GM23248 (cell line): ENCODE data around the gene MINDY3. TPM values are rescaled to one million over a fixed set of nuclear protein-coding genes. Genes with fewer than 3 reads are reported as not detected.

ENCODE experiments used
- DNase-seq: peaks from one replicate; pipeline ENCODE4 v3.0.0-alpha.2; 2015
- H2AFZ ChIP-seq: fragments of 200-600 bp; sonication (generic); 2 replicates; pipeline ENCODE4 v1.6.1; 2016; ENCODE audit warnings: antibody characterized with exemption
- H3F3A ChIP-seq: fragments of 200-600 bp; sonication (generic); 2 replicates; pipeline ENCODE4 v1.6.1; 2016; ENCODE audit warnings: mild to moderate bottlenecking, antibody characterized with exemption, mixed run types; ENCODE audit not compliant: insufficient read depth
- H3K27ac ChIP-seq: fragments of 200-600 bp; sonication (generic); 2 replicates; pipeline ENCODE4 v1.5.1; 2016; ENCODE audit warnings: mild to moderate bottlenecking
- H3K27me3 ChIP-seq: fragments of 200-600 bp; sonication (generic); replicated peaks from 2 replicates; pipeline ENCODE4 v1.6.1; 2016; ENCODE audit warnings: mild to moderate bottlenecking; ENCODE audit not compliant: insufficient read depth
- H3K36me3 ChIP-seq: fragments of 200-600 bp; sonication (generic); 2 replicates; pipeline ENCODE4 v1.6.1; 2016; ENCODE audit warnings: low read depth, mild to moderate bottlenecking
- H3K4me1 ChIP-seq: fragments of 200-600 bp; sonication (generic); 2 replicates; pipeline ENCODE4 v1.6.1; 2016; ENCODE audit warnings: mild to moderate bottlenecking; ENCODE audit not compliant: insufficient read depth
- H3K4me2 ChIP-seq: fragments of 200-600 bp; sonication (generic); one replicate; pipeline ENCODE4 v1.6.1; 2016; ENCODE audit warnings: mild to moderate bottlenecking; ENCODE audit not compliant: unreplicated experiment
- H3K4me3 ChIP-seq: fragments of 200-600 bp; sonication (generic); 2 replicates; pipeline ENCODE4 v1.5.1; 2016; ENCODE audit warnings: mild to moderate bottlenecking
- H3K79me2 ChIP-seq: fragments of 200-600 bp; sonication (generic); 2 replicates; pipeline ENCODE4 v1.6.1; 2016; ENCODE audit warnings: mild to moderate bottlenecking; ENCODE audit not compliant: insufficient read depth
- H3K9ac ChIP-seq: fragments of 200-600 bp; sonication (generic); 2 replicates; pipeline ENCODE4 v1.6.1; 2016; ENCODE audit warnings: mild to moderate bottlenecking
- H3K9me2 ChIP-seq: fragments of 200-600 bp; sonication (generic); 2 replicates; pipeline ENCODE4 v1.6.1; 2016; ENCODE audit warnings: mixed run types, mild to moderate bottlenecking, moderate library complexity; ENCODE audit not compliant: insufficient read depth
- H3K9me3 ChIP-seq: fragments of 200-600 bp; sonication (generic); one replicate; pipeline ENCODE4 v1.6.1; 2017; ENCODE audit warnings: low read depth
- H4K20me1 ChIP-seq: fragments of 200-600 bp; sonication (generic); 2 replicates; pipeline ENCODE4 v1.6.0; 2016; ENCODE audit not compliant: insufficient read depth
- EZH2 ChIP-seq: fragments of 200-600 bp; sonication (generic); IDR thresholded peaks from 2 replicates; pipeline ENCODE4 v1.6.1; 2018; ENCODE audit warnings: antibody characterized with exemption, mild to moderate bottlenecking; ENCODE audit not compliant: insufficient read depth, poor library complexity, severe bottlenecking
- EZH2phosphoT487 ChIP-seq: fragments of 200-600 bp; sonication (generic); IDR thresholded peaks from 2 replicates; pipeline ENCODE4 v1.6.1; 2018; ENCODE audit warnings: antibody characterized with exemption, moderate library complexity, mild to moderate bottlenecking, low read depth; ENCODE audit not compliant: insufficient read depth
- WGBS, 2 experiments: methylation state at CpG; one replicate each; pipeline ENCODE4 v1.1.6; 2015 to 2017; ENCODE audit warnings: low lambda C conversion rate in 2 of 2, low coverage in 1 of 2; ENCODE audit errors: missing lambda C conversion rate in 2 of 2; 5-methylcytosine and 5-hydroxymethylcytosine counted together
- in situ Hi-C: fragments of 300-500 bp; cut with MboI; formaldehyde crosslinking; loops from 2 replicates; pipeline ENCODE4 v1.15.0; 2020
- polyA plus RNA-seq: library from polyadenylated mRNA; unstranded; fragments of >200 nt; fragmentation: Nextera tagmentation; extraction: Ambion mirVana; gene quantifications from 2 replicates; pipeline ENCODE4 v1.2.1, GENCODE V29; 2016
- total RNA-seq: library from RNA; depleted of rRNA; stranded (reverse); fragments of >200 nt; shearing (Covaris generic); gene quantifications from 2 replicates; pipeline ENCODE4 v1.2.3, GENCODE V29; 2014

The MINDY3 gene
- total and polyA plus RNA-seq, 2 experiments from 2014 or later, result 37.2 to 43.1 TPM

DNA sequence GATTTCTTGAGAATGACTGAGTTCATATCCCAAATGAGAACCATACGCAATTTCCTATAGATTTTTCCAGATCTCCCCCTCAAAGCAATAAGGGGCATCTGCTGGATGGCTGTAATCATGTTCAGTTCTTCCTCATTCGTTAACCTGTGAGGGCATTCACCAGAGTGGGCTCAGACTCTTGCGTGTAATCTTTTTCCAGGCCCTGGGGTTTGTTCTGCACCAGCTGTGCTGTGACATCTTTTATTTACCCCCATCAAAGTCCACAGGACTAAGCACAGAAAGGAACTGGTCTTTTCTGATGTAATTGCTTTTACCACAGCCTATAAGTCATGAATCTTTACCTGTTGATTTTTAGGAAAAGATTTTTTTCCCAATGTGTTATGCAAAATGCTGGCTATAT is 112.7 kb downstream of the MINDY3 start:
- H2AFZ ChIP-seq, result no peak overlapping the region

DNA sequence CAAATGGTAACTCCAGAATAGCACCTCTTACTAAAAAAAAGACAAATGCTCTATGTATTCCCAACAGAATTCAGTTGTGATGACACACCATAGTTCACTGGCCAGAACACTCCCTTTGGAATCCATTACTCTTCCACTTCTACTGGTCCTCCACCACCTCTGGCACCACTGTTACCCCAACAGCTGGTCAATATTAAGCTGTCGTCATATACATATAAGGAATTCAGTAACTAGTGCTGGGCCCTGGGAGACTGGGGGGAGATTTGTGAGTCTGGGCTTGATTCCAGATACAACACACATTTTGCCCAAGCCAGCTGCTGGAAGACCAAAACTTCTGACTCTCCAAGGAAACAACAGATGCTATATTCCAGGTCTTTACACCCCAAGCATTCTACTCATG is 114.6 kb downstream of the MINDY3 start:
- 19 to 33% methylated on average over 1 of the region's 1 CpG for whole genome bisulfite sequencing, 2 experiments
- in situ Hi-C loops, result no loop called here
- H2AFZ ChIP-seq, result no peak overlapping the region

More for the DNA sequence above, 112.7 kb downstream of the MINDY3 start:
- H3K9me2 ChIP-seq, result no peaks in the 10 kb centered on the region
- H3K4me1 ChIP-seq, result no peaks in the 10 kb centered on the region; the same call in 1 of the 2 replicates
- no peak overlapping the region for H3K9ac ChIP-seq
- TF ChIP-seq EZH2 (no peak), EZH2phosphoT487 (no peak)
- H3K79me2 ChIP-seq, result no peaks in the 10 kb centered on the region
- H4K20me1 ChIP-seq, result no peaks in the 10 kb centered on the region
- no peaks in the 10 kb centered on the region for H3K36me3 ChIP-seq
- no peak overlapping the region for H3K4me3 ChIP-seq
- DNase-seq, result no peak
- 90 to 91% methylated on average over 3 of the region's 3 CpGs for WGBS, 2 experiments
- H3K4me2 ChIP-seq, result no peak overlapping the region
- in situ Hi-C loops, result no loop called here
- H3K9me3 ChIP-seq, result no peaks in the 10 kb centered on the region
- H3K27ac ChIP-seq, result no peak overlapping the region
- no peaks in the 10 kb centered on the region; the same call in 1 of the 2 replicates for H3K27me3 ChIP-seq
- no peaks in the 10 kb centered on the region for H3F3A ChIP-seq

DNA sequence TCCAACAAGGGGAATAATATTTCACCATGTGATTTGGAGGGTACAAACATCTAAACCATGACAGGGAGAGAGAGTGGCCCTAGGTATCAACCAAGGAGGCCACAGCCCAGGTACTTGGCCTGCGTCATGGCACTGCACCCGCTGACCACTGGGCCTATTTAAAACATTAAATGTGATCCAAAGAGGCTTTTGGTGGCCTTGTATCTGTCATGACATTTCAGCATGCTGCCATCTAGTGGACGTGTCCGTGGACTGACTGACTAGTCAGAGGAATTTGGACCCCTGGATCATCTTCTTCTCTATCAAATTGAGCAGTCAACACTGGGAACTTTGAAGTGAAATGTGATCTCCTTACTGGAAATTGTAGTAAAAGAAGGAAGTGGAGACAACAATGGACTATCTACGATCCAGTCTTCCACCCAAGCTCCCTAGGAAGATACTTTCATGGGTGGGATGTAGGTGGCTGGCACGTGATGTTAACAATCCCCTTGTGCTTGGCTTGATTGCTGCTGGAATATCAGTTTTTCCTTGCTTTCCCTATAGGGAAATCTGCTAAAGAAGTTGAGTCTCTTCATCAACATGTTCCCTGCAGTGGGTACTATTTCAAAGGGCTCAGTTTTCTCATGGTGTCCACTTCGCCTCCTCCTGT is 116.0 kb downstream of the MINDY3 start:
- in situ Hi-C loops, result no loop called here
- 43 to 47% methylated on average over 7 of the region's 7 CpGs for WGBS, 2 experiments
- no peaks in the 10 kb centered on the region for H4K20me1 ChIP-seq

More for the DNA sequence above, 114.6 kb downstream of the MINDY3 start:
- H3K9me3 ChIP-seq, result no peaks in the 10 kb centered on the region
- H3K4me2 ChIP-seq, result peak overlapping the region; percentile 1
- H3K9me2 ChIP-seq, result no peaks in the 10 kb centered on the region
- TF ChIP-seq EZH2 (no peak), EZH2phosphoT487 (no peak)
- no peak overlapping the region for H3K27ac ChIP-seq
- H3K4me1 ChIP-seq, result no peaks in the 10 kb centered on the region; the same call in 1 of the 2 replicates
- no peaks in the 10 kb centered on the region for H3K79me2 ChIP-seq
- H3F3A ChIP-seq, result no peaks in the 10 kb centered on the region
- no peak overlapping the region for H3K9ac ChIP-seq
- no peaks in the 10 kb centered on the region; the same call in none of the 2 replicates for H3K27me3 ChIP-seq
- no peaks in the 10 kb centered on the region for H3K36me3 ChIP-seq
- no peak overlapping the region for H3K4me3 ChIP-seq
- peak; percentile 52 for DNase-seq
- no peaks in the 10 kb centered on the region for H4K20me1 ChIP-seq

DNA sequence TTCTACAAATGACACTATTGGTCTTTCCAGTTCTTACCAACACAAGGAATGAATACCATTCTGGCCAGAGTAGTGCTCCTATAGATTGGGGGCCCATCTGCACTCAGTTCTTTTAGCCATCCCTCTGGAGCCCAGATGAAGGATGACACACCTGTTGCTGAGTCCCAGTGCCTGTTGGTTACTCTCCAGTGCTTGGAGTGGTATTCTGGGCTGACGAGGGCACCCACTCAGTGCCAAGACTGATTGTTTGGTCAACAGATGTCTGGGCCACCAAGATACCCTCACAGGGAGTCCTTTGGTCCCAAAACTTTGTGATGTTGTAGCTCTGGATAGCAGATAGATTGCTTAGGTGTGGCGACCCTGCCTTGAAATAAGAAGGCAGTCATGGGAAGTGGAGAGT is 116.9 kb downstream of the MINDY3 start:
- H3K9me3 ChIP-seq, result no peaks in the 10 kb centered on the region
- no peak overlapping the region for H3K4me2 ChIP-seq
- no peaks in the 10 kb centered on the region for H4K20me1 ChIP-seq
- H3K4me3 ChIP-seq, result no peak overlapping the region
- H3F3A ChIP-seq, result no peaks in the 10 kb centered on the region
- DNase-seq, result no peak
- WGBS, 2 experiments, result 57 to 62% methylated on average over 2 of the region's 2 CpGs
- H3K27ac ChIP-seq, result no peak overlapping the region
- TF ChIP-seq EZH2 (no peak), EZH2phosphoT487 (no peak)
- H3K79me2 ChIP-seq, result no peaks in the 10 kb centered on the region
- H3K36me3 ChIP-seq, result no peaks in the 10 kb centered on the region
- H3K27me3 ChIP-seq, result peaks cover 11% of the 10 kb centered on the region; the same call in 1 of the 2 replicates
- no peak overlapping the region for H3K9ac ChIP-seq
- H3K4me1 ChIP-seq, result peaks cover under 1% of the 10 kb centered on the region
- H2AFZ ChIP-seq, result no peak overlapping the region
- in situ Hi-C loops, result no loop called here
- H3K9me2 ChIP-seq, result no peaks in the 10 kb centered on the region

More for the DNA sequence above, 116.0 kb downstream of the MINDY3 start:
- Histone ChIP-seq H3K27ac (no peak overlapping the region), H3F3A (no peaks in the 10 kb centered on the region), H3K9me3 (no peaks in the 10 kb centered on the region), H3K9me2 (no peaks in the 10 kb centered on the region), H3K27me3 (peaks cover 3% of the 10 kb centered on the region; the same call in 1 of the 2 replicates), H3K79me2 (no peaks in the 10 kb centered on the region), H3K4me3 (no peak overlapping the region), H3K4me2 (no peak overlapping the region), H2AFZ (no peak overlapping the region), H3K9ac (no peak overlapping the region), H3K36me3 (no peaks in the 10 kb centered on the region), H3K4me1 (no peaks in the 10 kb centered on the region; the same call in 1 of the 2 replicates)
- DNase-seq, result peak; percentile 67
- TF ChIP-seq EZH2phosphoT487, result no peak
- no peak for TF ChIP-seq EZH2
